ENCODE results near the gene CD84.
"Not testable (repeated sequence)": the region's sequence is repeated elsewhere in the genome, so short reads cannot be mapped to it uniquely, and the experiment has no call there.

Gene CD84

DNA sequence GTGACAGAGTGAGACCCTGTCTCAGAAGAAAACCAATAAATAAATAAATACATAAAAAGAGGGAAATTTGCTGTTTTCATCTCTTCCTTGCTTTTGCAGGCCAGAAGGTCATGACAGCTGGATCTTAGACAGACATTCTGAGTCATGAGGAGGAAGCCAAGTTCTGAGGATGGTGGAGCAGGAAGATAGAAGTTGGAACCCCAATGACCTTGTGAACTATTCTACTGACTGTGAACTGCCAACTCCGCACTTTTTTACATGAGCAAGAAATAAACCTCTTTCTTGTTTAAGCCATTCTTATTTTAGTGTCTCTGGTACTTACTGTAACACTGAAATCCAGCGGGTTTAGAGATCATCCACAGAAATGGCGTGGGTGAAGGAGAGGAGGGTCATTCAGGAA lies 8.5 kb downstream of the CD84 start:
- no peak for DNase-seq (ENCODE audit: low spot score)

DNA sequence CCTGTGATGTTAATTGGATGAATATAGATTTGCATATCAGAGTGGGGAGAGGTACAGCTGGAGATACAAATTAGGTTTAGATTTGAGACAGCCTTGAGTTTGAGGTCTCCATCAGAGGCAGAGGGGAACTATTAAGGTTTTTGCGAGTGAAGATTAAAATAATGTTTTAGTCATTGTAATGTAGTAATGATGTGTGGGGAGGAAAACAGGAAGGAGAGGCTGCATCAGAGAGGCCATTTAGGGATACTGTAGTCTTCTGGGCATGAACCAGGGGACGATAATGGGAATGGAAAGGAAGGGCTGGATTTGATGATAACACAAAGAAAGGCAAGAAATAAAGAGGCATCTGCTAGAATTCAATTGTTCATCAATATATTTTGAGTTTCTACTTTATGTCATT lies 9.5 kb downstream of the CD84 start:
- no peak for DNase-seq (ENCODE audit: low spot score)

DNA sequence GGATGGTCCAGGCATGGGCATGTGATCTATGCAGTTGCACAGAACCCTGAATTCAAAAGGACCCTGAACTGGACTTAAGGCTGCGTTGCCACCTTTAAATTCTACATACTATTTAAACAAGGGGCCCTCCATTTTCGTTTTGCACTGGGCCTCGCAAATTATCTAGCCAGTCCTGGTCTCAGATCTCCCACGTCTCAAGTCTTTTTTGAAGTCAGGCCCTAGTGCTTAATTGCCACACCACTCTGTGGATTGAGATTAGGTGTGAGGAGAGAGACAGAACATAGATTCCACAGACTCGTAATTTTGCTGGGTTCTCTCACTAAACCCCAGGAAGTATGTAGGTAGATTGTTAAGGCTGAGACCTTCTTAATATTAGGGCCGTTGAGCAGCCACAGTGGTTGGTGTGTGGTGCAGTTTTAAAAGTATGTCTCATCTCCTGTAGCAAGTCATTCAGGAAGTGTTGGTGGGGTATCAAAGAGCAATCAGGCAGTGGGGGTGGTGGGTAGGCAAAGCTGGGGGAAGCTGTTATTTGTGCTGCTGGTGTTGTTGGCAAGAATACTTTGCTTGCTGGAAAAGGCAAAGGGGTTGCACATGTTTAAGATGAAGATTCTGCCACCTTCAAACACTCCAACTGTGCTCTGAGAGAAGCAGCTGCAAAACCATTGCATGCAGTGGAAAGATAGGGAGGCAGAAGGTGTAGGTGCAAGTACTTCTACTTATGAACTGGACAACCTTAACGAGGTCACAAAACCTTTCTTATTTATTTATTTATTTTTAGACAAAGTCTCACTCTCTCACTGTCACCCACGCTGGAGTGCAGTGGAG lies 11.2 kb downstream of the CD84 start:
- DNase-seq (ENCODE audit: low spot score): peak; percentile 90

- DNase-seq (ENCODE audit: low spot score): no peak
These were observed 12.0 kb downstream of the CD84 start for GRCh38 chr1:160567341-160567740.

GRCh38 chr1:160565564-160565963 lies 13.7 kb downstream of the CD84 start:
- DNase-seq (ENCODE audit: low spot score): no peak

DNA sequence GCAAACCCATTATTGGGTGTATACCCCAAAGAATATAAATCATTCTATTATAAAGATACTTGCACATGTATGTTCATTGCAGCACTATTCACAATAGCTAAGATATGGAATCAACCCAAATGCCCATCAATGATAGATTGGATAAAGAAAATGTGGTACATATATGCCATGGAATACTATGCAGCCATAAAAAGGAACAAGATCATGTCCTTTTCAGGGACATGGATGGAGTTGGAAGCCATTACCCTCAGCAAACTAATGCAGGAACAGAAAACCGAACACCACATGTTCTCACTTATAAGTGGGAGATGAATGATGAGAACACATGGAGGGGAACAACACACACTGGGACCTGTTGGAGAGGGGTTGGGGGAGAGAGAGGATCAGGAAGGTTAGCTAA lies 16.1 kb downstream of the CD84 start:
- not testable (repeated sequence) for DNase-seq (ENCODE audit: low spot score)

DNA sequence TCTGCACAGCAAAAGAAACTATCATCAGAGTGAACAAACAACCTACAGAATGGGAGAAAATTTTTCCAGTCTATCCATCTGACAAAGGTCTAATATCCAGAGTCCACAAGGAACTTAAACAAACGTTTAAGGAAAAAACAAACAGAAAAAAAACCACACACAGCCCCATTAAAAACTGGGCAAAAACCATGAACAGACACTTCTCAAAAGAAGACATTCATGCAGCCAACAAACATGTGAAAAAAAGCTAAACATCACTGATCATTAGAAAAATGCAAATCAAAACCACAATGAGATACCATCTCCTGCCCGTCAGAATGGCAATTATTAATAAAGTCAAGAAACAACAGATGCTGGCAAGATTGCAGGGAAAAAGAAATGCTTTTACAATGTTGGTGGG lies 16.6 kb downstream of the CD84 start:
- DNase-seq (ENCODE audit: low spot score): not testable (repeated sequence)

DNA sequence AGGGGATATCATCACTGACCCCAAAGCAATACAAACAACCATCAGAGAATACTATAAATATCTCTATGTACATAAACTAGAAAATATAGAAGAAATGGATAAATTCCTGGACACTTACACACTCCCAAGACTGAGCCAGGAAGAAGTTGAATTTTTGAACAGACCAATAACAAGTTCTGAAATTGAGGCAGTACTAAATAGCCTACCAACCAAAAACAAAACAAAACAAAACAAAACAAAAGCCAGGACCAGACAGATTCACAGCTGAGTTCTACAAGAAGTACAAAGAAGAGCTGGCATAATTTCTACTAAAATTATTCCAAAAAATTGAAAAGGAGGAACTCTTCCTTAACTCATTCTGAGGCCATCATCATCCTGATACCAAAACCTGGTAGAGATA lies 18.5 kb downstream of the CD84 start:
- DNase-seq (ENCODE audit: low spot score): no peak

GRCh38 chr1:160560045-160560705 lies 19.1 kb downstream of the CD84 start:
- peak; percentile 69 for DNase-seq (ENCODE audit: low spot score)

DNA sequence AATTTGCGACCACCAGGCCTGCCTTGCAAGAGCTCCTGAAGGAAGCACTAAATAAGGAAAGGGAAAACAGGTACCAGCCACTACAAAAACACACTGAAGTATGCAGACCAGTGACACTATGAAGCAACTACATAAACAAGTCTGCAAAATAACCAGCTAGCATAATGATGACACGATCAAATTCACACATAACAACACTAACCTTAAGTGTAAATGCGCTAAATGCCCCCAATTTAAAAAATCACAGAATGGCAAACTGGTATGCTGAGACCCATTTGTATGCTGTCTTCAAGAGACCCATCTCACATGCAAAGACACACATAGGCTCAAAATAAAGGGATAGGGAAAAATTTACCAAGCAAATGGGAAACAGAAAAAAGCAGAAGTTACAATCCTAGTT lies 19.9 kb downstream of the CD84 start:
- DNase-seq (ENCODE audit: low spot score): peak; percentile 48

GRCh38 chr1:160558660-160559380 lies 20.5 kb downstream of the CD84 start:
- DNase-seq (ENCODE audit: low spot score): peak; percentile 47

DNA sequence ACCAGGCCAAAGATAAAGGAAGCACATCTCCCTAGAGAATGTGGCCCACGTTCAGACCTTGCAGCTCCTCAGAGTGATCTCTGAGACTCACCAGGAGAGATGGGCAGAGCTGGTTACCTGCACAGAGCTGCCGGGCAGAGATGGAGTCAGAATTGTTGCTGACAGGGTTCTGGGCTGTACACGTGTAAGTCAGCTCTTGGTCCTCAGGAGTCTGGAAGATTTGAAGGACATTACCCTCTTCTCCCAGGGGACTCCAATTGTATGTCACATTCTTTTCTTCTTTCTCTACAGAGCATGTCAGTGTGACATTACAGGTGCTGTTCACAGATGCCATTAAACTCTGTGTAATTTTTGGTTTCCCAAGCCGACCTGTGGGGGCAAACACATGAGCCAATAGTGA lies 25.5 kb downstream of the CD84 start:
- DNase-seq (ENCODE audit: low spot score): no peak

DNA sequence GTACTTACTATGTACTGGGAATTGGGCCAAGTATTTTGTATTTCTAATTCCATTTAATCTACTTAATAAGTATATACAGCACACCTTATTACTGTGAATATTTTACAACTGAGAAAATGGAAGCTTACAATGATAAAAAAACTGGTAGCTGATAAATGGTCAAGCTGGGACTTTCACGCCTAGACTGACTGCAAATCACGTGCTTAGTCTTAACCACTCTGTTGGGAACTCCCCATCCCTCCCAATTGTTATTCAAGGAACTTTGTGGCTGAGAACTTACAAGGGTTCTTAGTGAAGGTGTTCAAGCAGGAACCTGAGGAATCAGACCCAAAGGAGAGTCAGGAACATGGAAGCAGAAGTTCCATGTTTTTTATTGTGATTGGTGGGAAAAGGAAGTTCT lies 26.9 kb downstream of the CD84 start:
- DNase-seq (ENCODE audit: low spot score): no peak

GRCh38 chr1:160550572-160551034 lies 28.7 kb downstream of the CD84 start:
- peak; percentile 70 for DNase-seq (ENCODE audit: low spot score)

GRCh38 chr1:160549665-160550006 lies 29.7 kb downstream of the CD84 start:
- DNase-seq (ENCODE audit: low spot score): no peak

- no peak for DNase-seq (ENCODE audit: low spot score)
These were observed 30.2 kb downstream of the CD84 start for GRCh38 chr1:160548960-160549664.

DNA sequence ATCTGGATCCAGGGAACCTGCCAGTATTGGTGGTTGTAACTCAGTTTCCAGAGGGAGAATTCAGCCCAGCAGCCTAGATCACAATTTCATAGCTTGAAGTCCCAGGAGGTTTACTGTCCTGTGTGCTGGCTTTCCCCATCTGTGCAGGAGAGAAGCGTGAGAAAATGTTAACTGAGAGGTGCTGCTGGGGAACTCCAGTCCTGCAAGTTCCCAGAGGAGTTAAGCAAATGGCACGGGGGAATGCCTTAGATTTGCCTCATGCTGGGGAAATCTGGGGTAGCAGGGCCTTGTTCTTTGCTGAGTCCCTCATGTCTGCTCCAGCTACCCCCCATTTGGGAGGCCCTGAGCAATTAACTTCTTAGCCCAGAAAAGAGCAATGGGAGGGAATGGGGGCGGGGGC lies 31.1 kb downstream of the CD84 start:
- DNase-seq (ENCODE audit: low spot score): no peak

GRCh38 chr1:160547422-160547821 lies 31.9 kb downstream of the CD84 start:
- DNase-seq (ENCODE audit: low spot score): no peak

DNA sequence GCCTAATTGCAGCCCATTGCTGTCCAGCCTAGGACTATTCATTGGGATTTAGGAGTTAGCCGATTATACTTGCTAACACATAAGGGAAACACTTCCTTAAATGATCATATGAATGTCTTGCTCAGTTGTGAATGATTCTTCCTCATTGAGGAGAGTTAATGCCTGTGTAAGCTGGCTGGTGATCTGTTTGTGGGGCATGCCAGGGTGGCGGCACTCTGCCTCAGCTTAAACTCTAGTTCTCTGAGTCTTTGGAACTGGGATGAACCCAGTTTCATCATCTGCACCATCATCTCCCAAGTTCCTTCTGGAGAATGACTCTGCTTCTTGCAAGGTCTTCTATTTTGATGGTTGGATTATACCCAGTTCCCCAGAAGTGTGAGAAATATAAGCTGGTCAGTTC lies 32.4 kb downstream of the CD84 start:
- no peak for DNase-seq (ENCODE audit: low spot score)

GRCh38 chr1:160544647-160545046 lies 34.6 kb downstream of the CD84 start:
- peak; percentile 70 for DNase-seq (ENCODE audit: low spot score)

GRCh38 chr1:160542303-160542945 lies 36.9 kb downstream of the CD84 start:
- DNase-seq (ENCODE audit: low spot score): no peak

Data from CD4-positive, alpha-beta T cell treated with Interleukin-2 at 100 ng/mL for 4 hours (primary cell).